Measurements from ENCODE around the gene DNER. TPM values are rescaled to one million over a fixed set of nuclear protein-coding genes. Genes with fewer than 3 reads are reported as not detected.

The DNER gene
- total RNA-seq, 1 donor from 2014 or later = 1.00 TPM

- intact Hi-C loops (cut with DNase I) = no loop called here
- no peak for DNase-seq (ENCODE audit: low spot score)
Measured at GRCh38 chr2:229470781-229471180, 243.6 kb downstream of the DNER start.

- no peak for DNase-seq (ENCODE audit: low spot score)
- intact Hi-C loops (cut with DNase I) = no loop called here
Measured at GRCh38 chr2:229467783-229468182, 246.6 kb downstream of the DNER start.

DNA sequence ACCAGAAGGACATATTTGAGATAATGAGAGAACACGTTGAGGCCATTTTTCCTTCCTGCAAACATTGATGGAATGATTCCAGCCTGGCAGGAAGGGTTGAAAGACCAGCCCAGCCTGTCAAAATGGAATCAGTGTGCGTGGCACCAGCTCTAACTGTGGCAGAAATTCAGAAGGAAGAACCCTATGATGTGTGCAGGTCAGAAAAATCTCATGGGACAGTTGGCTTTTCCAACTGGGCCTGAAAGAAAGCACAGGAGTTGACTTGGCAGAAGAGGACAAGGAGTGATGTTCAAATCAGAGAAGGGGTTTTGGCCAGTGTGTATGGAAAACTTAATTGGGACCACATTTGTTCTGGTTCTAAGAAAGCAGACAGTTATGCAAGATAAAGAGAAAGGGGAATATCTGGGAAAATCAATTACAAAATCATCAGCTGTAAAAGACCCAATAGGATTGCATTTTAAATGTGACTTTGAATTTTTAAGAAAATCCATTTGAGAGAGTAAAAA, 250.5 kb downstream of the DNER start:
- DNase-seq (ENCODE audit: low spot score) = no peak
- intact Hi-C loops (cut with DNase I) = no loop called here

GRCh38 chr2:229462112-229462511, 252.2 kb downstream of the DNER start:
- no peak for DNase-seq (ENCODE audit: low spot score)
- intact Hi-C loops (cut with DNase I) = no loop called here

GRCh38 chr2:229456091-229456490, 258.3 kb downstream of the DNER start:
- intact Hi-C loops (cut with DNase I) = no loop called here
- DNase-seq (ENCODE audit: low spot score) = no peak

- intact Hi-C loops (cut with DNase I) = no loop called here
- no peak for DNase-seq (ENCODE audit: low spot score)
Measured at GRCh38 chr2:229454934-229455631, 259.3 kb downstream of the DNER start.

DNA sequence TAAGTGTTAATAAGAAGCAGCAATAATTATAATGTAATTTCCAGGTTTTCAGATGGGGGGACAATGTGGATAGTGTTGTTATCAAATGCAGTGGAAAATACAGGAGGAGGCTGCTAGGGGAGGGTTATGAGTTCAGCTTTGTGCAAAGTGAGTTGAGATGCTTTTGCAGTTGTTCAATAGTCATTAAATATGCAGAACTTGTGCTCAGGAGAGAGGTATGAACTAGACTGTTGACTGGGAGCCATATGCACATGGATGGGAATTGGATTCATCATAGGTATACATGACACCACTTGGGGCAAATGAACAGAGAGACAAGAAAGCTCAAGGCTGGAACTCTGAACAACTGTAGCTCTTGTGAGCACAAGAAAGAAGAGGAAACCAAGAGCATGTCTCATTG, 261.1 kb downstream of the DNER start:
- DNase-seq (ENCODE audit: low spot score) = no peak
- intact Hi-C loops (cut with DNase I) = no loop called here

GRCh38 chr2:229451852-229452251, 262.5 kb downstream of the DNER start:
- intact Hi-C loops (cut with DNase I) = no loop called here
- no peak for DNase-seq (ENCODE audit: low spot score)

GRCh38 chr2:229447227-229447626, 267.1 kb downstream of the DNER start:
- intact Hi-C loops (cut with DNase I) = no loop called here

DNA sequence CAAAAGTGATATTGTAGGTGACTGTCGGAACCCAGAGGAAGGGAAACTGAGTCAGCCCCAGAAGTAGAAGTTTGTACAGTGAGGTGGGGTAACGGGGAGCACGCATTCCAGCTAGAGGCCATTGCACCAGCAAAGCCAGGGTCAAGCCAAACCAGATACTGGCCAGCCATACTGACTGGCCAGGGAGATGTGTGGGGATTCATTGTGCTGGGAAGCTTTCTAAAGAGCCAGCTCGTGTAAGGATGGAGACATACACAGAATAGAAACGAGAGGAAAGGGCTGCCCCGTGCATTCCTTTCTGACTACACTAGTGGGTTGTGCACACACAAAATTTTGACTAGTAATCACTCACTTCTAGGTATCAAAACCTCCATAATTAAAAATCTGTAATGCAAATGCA, 268.0 kb downstream of the DNER start:
- DNase-seq (ENCODE audit: low spot score) = no peak
- intact Hi-C loops (cut with DNase I) = no loop called here

More at GRCh38 chr2:229447227-229447626, 267.1 kb downstream of the DNER start:
- DNase-seq (ENCODE audit: low spot score) = no peak

DNA sequence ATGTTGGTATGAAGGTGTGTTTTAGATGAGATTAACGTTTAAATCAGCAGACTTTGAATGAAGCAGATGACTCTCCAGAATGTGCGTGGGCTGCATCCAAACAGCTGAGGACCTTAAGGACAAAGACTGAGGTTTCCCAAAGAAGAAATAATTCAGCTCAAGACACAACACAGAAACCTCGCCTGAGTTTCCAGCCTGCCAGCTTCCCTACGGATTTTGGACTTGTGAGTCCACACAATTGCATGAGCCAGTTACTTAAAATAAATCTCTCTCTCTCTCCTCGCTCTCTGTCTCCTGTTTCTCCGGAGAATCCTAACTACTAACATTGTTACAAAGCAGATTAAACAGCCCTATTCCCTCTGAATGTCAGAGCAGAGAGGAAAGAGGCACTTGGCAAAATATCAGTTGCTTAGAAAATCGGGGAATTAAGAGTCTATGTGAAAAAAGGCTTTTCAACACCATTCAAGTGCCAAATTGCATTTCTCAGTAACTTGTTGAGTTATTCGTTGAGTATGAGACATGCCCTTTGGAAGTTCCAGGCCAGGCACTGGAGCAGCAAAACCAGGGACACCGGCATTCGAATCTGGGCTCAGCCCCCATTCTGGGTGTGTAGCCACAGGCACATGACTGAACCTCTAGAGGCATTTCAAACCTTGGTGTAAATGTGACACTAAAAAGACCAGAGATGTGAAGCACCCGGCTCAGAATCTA, 268.7 kb downstream of the DNER start:
- no peak for DNase-seq (ENCODE audit: low spot score)
- intact Hi-C loops (cut with DNase I) = no loop called here

- intact Hi-C loops (cut with DNase I) = no loop called here
- no peak for DNase-seq (ENCODE audit: low spot score)
Measured at GRCh38 chr2:229445019-229445418, 269.3 kb downstream of the DNER start.

DNA sequence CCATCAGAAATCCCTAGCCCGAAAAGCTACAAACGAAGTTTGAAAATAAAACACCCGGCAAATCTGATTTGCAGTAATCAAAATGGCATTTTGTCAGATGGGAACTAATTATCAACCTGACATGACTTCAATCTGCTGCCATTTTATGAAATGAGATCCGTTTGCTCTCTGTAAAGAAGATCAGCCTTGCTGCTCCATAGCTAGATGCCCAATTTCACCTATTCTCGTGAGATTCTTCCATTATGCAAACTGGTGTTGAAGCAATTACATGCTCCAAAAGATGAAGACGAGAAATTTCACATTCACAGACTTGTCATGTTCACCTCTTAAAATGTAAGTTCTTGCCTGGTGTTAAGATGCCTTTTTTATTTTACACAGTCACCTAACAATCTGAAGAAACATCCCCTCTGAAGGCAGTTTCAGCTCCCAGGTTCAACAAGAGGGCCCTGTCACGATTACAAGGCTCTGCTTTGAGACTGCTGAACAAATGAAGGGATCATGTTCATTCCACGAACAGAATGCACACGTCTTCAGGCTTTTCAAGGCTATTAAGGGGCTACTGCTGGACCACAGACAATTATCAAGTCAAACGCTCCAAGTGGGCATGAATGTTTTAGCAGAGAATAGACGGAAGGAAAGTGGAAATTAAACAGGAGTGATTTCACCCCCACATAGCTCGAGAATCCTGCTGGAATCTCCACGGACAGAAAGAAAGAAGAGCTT, 270.6 kb downstream of the DNER start:
- intact Hi-C loops (cut with DNase I) = no loop called here
- DNase-seq (ENCODE audit: low spot score) = no peak

DNA sequence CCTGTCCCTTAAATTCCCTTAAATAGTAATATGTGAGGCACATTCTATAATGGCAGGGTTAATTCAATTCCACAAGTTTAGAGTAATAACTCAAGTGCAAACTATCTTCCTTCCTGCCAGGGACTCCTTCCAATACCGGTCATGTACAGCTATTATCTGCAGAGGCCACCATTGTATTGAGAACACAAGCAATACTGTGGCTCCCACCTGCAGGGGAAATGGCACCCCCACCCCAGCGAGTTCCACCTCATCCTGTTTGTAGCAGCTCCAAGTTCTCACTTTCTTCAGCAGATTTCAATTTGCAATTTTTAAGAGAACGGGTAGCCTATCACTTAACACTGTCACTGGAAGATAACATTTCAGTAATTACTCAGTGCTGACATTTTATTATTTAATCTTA, 271.2 kb downstream of the DNER start:
- DNase-seq (ENCODE audit: low spot score) = no peak
- intact Hi-C loops (cut with DNase I) = no loop called here

DNA sequence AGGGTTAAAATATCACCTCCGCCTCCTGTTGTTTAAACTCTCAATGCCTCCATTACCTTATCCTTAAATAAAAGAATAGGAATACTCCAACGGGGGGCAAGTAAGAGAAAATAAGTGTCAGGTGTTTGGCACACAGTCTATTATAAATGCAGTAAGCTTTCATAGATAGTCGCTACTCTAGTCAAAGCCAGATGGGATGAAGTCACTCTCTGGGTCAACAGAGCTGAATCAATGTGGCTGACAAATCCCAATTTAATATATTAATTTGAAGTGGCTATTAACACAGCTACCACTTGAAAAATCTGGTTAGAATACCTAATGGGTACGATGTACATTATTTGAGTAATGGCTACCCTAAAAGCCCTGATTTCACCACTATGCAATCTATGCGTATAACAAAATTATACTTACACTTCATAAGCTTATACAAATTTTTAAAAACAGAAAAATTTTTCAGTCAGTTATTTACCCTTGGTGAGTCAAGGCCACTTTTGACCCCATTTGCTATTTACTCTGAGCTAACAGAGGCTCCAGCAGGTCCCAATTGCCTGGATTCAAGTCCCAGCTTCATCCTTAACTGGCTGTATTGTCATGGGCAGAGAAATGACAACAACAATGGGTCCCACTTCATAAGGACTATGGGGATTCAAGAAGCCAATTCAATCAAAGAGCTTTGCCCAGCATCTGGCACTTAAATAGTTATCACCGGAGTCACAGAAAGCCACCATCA, 275.8 kb downstream of the DNER start:
- DNase-seq (ENCODE audit: low spot score) = no peak
- intact Hi-C loops (cut with DNase I) = no loop called here

- intact Hi-C loops (cut with DNase I) = no loop called here
Measured at GRCh38 chr2:229437467-229437866, 276.9 kb downstream of the DNER start.

DNA sequence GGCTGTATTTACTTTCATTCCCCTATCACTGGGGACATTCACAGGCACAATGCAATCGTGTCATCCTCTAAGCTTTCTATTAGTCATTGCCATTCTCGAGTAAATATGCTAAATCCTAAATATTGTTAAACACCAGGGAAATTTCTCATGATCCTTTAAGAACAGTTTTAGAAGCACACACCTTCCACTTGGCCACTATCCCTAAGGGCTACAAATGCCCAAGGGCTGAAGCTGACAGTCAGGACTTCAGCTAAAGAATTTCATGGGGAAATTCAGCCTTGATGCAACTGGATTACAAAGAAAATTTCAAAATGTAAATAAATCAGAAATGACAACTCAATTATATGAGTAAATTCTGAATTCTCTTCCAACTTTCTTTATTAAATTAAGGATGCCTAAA, 280.2 kb downstream of the DNER start:
- no peak for DNase-seq (ENCODE audit: low spot score)
- intact Hi-C loops (cut with DNase I) = no loop called here

More at GRCh38 chr2:229437467-229437866, 276.9 kb downstream of the DNER start:
- DNase-seq (ENCODE audit: low spot score) = no peak

DNA sequence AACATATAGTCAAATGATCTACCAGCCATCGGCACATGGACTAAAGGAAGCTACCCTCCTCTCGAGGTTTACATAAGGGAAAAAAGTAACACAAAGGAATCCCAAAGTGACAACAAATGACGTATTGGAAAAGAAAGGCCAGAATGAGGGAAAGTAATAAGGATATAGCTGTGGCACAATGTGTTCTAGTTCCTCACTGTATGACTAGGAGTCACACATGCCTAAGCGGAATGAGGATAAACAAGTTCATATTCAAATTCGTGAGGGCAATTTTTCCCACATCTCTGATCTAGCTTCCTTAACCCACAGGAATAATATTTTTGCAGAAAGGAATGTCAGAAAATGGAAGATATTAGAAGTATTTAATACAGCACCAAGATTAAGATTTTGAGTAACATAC, 281.0 kb downstream of the DNER start:
- intact Hi-C loops (cut with DNase I) = no loop called here
- DNase-seq (ENCODE audit: low spot score) = no peak

GRCh38 chr2:229431327-229431954, 282.9 kb downstream of the DNER start:
- DNase-seq (ENCODE audit: low spot score) = no peak
- intact Hi-C loops (cut with DNase I) = loop anchor here (2.0 kb wide), 1 partner anchor 155 kb away; no protein-coding TSS in a partner anchor
